Endothelial cell (in vitro differentiated cells): ENCODE measurements around the gene SOBP. TPM values are rescaled to one million over a fixed set of nuclear protein-coding genes. Genes with fewer than 3 reads are reported as not detected.

Experiments used
- DNase-seq: peaks from one replicate; pipeline ENCODE4 v3.0.0; 2021; ENCODE audit warnings: low spot score
- H3K27ac Mint-ChIP-seq: one replicate; pipeline ENCODE4 v1.8.0; 2021; ENCODE audit warnings: mixed read lengths, inconsistent platforms; ENCODE audit not compliant: unreplicated experiment
- H3K27me3 Mint-ChIP-seq: one replicate; pipeline ENCODE4 v1.8.0; 2021; ENCODE audit warnings: mild to moderate bottlenecking, moderate library complexity, mixed read lengths, inconsistent platforms; ENCODE audit not compliant: unreplicated experiment
- H3K36me3 Mint-ChIP-seq: one replicate; pipeline ENCODE4 v1.8.0; 2021; ENCODE audit warnings: mild to moderate bottlenecking, low read depth, mixed read lengths, inconsistent platforms; ENCODE audit not compliant: unreplicated experiment
- H3K4me1 Mint-ChIP-seq: one replicate; pipeline ENCODE4 v1.8.0; 2021; ENCODE audit warnings: mild to moderate bottlenecking, mixed read lengths, inconsistent platforms; ENCODE audit not compliant: unreplicated experiment
- H3K4me3 Mint-ChIP-seq: one replicate; pipeline ENCODE4 v1.8.0; 2021; ENCODE audit warnings: mild to moderate bottlenecking, mixed read lengths, inconsistent platforms; ENCODE audit not compliant: unreplicated experiment
- H3K9me3 Mint-ChIP-seq: one replicate; pipeline ENCODE4 v1.8.0; 2021; ENCODE audit warnings: mixed read lengths, inconsistent platforms; ENCODE audit not compliant: unreplicated experiment
- total RNA-seq: library from RNA; stranded (reverse); fragmentation: NEBNext Ultra II Directional; extraction: Animal tissue kit (Norgen Biotek cat#: 25700); gene quantifications from one replicate; pipeline ENCODE4 v1.2.1, GENCODE V29; 2021; ENCODE audit not compliant: unreplicated experiment
- TF ChIP-seq, protein P1 (sequence below): fragments of 200-600 bp; sonication (generic); IDR thresholded peaks from one replicate; pipeline ENCODE4 v1.5.0; 2021; ENCODE audit warnings: antibody characterized with exemption; ENCODE audit not compliant: unreplicated experiment

The SOBP gene
- total RNA-seq, 1 donor from 2014 or later, result 1.5 TPM

DNA sequence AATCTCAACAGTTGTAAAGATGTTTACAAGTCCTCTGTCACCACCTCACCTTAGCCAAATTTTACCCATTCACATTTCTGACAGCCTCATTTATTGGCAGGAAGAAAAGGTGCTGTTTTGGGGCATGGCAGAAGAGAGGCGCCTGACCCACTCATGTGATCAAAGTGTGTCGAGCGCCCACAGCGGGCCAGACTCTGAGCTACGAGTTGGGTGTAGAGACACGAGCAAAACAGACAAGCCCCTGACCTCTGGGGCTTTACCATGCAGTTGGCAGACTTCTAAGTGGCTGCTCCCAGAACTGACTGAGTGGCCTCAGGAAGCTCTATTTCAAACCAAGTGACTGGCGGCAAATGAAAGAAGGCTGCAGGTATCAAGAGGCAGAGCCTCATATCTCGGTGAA, 167.0 kb downstream of the SOBP start:
- peaks cover 1% of the 10 kb centered on the region for H3K27me3 Mint-ChIP-seq
- DNase-seq, result no peak
- TF ChIP-seq, protein P1, sequence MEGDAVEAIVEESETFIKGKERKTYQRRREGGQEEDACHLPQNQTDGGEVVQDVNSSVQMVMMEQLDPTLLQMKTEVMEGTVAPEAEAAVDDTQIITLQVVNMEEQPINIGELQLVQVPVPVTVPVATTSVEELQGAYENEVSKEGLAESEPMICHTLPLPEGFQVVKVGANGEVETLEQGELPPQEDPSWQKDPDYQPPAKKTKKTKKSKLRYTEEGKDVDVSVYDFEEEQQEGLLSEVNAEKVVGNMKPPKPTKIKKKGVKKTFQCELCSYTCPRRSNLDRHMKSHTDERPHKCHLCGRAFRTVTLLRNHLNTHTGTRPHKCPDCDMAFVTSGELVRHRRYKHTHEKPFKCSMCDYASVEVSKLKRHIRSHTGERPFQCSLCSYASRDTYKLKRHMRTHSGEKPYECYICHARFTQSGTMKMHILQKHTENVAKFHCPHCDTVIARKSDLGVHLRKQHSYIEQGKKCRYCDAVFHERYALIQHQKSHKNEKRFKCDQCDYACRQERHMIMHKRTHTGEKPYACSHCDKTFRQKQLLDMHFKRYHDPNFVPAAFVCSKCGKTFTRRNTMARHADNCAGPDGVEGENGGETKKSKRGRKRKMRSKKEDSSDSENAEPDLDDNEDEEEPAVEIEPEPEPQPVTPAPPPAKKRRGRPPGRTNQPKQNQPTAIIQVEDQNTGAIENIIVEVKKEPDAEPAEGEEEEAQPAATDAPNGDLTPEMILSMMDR, result no peak
- H3K4me3 Mint-ChIP-seq, result no peak overlapping the region
- H3K9me3 Mint-ChIP-seq, result peaks cover 4% of the 10 kb centered on the region
- peak overlapping the region; percentile 53 for H3K27ac Mint-ChIP-seq
- H3K4me1 Mint-ChIP-seq, result peaks cover 9% of the 10 kb centered on the region
- no peaks in the 10 kb centered on the region for H3K36me3 Mint-ChIP-seq

DNA sequence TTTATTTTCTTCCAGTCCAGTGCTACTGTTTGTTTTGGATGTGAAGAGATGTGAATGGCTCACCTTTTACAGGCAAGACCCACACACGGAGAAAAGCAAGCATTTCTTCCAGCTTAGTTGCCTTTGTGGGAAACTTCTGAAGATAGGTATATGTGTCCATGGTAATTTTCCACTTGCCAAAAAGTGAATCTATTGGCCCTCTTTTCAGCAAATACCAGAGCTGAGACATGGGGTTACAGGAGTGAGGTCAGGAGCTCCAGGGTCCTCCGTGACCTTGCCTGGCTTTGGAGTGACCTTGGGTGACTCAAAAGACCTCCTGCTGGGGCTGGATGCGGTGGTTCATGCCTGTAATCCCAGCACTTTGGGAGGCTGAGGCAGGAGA, 167.4 kb downstream of the SOBP start:
- TF ChIP-seq, protein P1, result no peak
- DNase-seq, result no peak
- peaks cover 9% of the 10 kb centered on the region for H3K4me1 Mint-ChIP-seq
- H3K4me3 Mint-ChIP-seq, result no peak overlapping the region
- H3K9me3 Mint-ChIP-seq, result no peaks in the 10 kb centered on the region
- no peak overlapping the region for H3K27ac Mint-ChIP-seq
- peaks cover 1% of the 10 kb centered on the region for H3K27me3 Mint-ChIP-seq
- H3K36me3 Mint-ChIP-seq, result no peaks in the 10 kb centered on the region

DNA sequence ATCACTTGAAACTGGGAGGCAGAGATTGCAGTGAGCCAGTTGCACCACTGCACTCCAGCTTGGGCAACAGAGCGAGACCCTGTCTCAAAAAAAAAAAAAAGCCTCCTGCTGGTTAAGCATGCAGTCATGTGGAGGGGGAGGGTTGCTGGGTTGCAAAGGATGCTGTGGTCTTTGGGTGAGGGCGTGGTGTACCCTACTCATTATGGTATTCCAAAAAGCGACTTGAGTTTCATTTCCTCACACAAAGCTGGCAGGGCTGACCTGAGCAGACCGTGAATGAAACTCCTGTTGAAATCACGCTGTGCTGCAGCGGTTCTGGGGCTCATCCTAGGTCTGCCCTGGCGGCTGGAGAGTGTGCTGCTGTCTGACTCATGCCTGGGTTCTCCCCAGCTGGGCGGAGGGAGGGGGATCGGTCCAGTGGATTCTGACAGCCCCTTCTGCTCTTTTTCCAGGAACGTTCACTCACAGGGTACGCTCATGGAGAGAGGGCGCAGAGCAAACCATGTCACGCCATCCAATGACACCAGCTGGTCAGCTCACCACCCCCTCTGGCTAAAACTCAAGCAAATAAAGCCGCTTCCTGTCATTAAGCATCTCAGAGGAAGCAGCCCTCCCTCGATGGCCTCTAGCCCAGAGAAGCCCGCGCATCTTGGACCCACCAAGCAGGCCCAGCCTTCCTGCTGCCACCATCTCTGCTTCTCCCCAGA, 168.0 kb downstream of the SOBP start:
- Mint-ChIP-seq H3K27ac (no peak overlapping the region), H3K4me1 (peaks cover 9% of the 10 kb centered on the region), H3K27me3 (peaks cover 1% of the 10 kb centered on the region), H3K4me3 (no peak overlapping the region), H3K9me3 (no peaks in the 10 kb centered on the region), H3K36me3 (no peaks in the 10 kb centered on the region)
- no peak for DNase-seq
- TF ChIP-seq, protein P1, result no peak

DNA sequence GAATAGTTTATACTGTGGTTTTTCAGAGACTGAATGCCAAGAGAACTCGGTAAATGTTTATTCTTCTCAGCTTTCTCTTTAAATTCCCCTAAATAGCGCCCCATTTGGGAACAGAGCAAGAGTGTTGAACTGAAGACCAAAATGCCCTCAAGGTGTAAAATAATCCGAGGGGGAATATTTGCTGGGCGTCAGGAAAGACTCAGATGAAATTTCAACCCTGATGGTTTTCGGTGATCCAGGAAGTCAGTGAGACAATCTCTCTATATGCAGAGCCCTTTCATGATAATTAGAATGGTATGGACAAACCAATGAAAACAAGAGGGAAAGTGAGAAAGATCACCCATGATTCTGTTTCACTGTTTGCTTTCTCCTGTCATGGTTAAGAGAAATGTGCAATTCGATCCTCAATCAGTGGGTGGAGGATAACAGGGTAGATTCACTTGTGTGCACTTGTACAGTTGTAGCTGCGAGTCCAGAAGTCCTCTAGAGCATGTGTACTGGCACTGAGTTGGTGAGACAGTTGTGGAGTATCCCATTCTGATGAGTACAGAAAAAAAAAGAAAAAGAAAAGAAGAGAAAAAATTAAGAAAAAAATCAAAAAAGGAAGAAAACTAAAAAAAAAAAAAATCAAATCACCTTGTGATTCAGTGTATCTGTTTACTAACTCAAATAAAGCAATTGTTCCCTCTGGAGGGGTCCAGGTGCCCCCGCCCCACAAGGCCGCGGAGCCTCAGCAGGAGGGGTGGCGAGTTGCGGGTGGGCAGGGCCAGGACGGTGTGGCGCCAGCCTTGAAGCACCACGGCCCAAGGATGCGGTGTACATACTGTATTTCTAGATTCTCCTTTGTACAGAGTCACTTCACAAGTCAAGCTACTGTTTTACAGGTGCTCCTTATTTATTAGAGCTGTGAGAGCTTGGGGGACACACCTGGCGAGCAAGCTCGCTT, 169.3 kb downstream of the SOBP start:
- Mint-ChIP-seq H3K4me1 (peaks cover 11% of the 10 kb centered on the region), H3K9me3 (no peaks in the 10 kb centered on the region), H3K36me3 (no peaks in the 10 kb centered on the region), H3K27me3 (peaks cover 6% of the 10 kb centered on the region), H3K27ac (no peak overlapping the region), H3K4me3 (no peak overlapping the region)
- no peak for DNase-seq
- TF ChIP-seq, protein P1, result no peak

DNA sequence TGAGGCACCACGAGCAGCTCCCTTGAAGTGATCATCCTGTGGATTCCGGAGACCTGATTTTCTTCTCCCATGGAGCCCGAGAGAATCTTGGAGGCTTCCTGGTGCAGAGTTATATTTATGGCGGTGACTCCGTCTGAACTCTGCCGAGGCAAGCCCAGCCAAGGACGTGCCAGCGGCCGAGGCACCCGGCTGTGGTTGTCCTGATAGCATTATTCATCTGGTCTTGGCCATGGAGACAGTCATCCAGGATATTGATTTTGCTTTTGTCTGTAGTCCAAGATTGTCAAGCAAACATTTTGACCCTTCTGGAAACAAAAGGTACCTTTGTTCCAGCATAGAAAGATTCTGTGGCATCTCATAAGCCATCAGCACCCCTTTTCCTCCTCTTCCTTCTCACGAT, 170.9 kb downstream of the SOBP start:
- TF ChIP-seq, protein P1, result no peak
- DNase-seq, result no peak
- H3K27me3 Mint-ChIP-seq, result peaks cover 8% of the 10 kb centered on the region
- peaks cover 11% of the 10 kb centered on the region for H3K4me1 Mint-ChIP-seq
- no peaks in the 10 kb centered on the region for H3K9me3 Mint-ChIP-seq
- H3K4me3 Mint-ChIP-seq, result no peak overlapping the region
- no peak overlapping the region for H3K27ac Mint-ChIP-seq
- no peaks in the 10 kb centered on the region for H3K36me3 Mint-ChIP-seq
